GM03348 (cell line): ENCODE measurements around the gene SHISA4.
A peak's percentile ranks its signal among the peaks of the same experiment; 100 is the strongest.
"Not testable (repeated sequence)": the region's sequence is repeated elsewhere in the genome, so short reads cannot be mapped to it uniquely, and the experiment has no call there.

Source experiments
- DNase-seq: peaks from one replicate; pipeline ENCODE4 v3.0.0; 2012; ENCODE audit warnings: low spot score

Gene SHISA4

DNA sequence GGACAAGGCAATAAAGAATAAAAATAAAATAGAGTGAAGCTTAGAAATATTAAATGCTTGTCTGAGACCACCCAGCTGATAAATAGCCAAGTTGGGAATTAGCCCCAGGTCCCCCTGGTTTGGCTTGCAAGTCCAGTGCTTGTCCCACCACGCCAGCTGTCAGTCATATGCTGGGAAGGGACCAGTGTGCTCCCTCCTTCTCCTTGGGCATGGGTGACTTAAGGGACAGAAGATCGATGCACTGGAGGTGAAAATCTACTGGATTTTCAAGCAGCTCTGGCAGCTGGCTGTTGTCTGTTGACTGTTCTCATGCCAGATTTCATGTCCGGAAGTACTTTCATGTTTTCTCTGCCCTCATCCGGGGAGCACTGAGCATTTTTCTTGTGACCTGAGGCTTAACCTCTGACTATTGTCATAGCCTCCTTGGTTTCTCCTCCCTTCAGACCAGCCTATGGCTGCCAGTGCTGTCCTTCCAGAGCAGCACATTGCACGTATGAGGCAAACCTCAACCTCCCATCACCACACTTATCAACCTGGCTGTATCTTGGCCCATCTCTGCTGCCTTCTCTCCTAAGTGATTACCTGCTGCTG is 45.2 kb downstream of the SHISA4 start:
- no peak for DNase-seq

- DNase-seq = peak; percentile 76
These were observed 49.0 kb downstream of the SHISA4 start for GRCh38 chr1:201937624-201938213.

GRCh38 chr1:201938440-201939035 is 49.8 kb downstream of the SHISA4 start:
- DNase-seq = no peak

DNA sequence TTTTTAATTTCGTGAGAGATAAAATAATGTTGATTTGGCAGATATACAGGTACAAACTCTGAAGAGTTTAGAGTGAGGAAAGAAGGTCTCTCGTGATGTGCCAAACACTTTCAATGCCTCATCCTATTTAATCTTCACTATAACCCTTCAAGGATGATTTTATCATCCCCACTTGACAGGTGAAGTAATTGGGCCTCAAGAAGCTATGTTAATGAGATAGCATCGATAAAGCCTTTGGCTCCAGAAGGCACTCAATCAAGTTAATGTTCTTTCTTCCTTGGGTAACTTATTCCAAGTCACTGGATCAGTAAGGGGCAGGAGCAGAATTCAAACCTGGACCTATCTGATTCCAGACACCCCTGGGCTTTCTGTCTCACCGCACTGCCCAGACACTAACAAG is 50.5 kb downstream of the SHISA4 start:
- DNase-seq = no peak

DNA sequence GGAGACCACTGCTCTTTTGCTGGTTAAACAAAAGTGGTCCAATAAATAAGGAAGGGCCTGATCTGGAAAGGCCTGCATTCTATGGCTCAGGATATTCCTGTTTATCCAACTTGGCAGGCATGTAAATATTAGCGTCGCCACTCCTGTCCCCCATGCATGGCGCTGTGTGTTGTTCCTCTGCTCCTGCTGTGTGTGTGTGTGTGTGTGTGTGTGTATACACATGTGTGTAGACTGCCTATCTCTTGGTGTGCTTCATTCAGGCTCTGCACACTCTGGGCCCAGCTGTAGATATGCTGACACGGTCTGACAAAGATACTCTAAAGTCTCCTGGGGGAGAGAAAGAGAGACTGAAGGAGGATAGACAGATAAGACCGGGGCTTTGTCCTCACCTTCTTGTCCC is 50.9 kb downstream of the SHISA4 start:
- DNase-seq = no peak

GRCh38 chr1:201940316-201940715 is 51.6 kb downstream of the SHISA4 start:
- DNase-seq = not testable (repeated sequence)

DNA sequence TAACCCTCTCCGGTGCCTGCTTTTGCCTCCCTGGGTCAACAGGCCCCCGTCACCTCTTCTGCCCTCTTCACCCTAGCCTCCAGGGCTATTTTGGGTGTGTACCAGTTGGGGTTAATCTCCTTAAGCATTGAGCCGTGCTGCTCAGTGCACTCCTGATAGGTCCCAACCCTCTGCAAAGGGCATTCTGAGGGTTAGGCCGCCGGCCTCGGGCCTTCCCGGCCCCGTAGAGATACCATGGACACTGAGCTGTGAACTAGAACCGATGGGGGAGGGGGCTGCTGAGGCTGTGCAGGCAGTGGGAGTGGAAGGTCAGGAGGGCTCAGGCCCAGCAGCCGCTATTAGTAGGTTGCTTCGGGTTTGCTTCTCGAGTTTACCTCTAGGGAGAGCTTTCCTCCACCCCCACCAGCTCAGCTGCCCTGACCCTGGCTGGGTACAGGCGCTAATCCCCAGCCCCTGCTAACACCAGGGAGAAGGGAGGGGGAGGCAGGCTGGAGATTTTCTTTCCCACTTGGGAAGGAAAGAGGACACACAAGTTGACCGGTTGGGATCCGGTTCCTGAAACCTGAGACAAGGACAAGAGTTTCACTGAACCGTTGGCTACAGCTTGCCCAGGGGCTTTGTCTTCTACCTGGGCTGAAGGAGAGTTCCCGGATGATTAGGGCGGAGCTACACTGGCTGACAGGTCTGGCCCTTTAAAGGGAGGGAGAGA is 52.9 kb downstream of the SHISA4 start:
- no peak for DNase-seq

DNA sequence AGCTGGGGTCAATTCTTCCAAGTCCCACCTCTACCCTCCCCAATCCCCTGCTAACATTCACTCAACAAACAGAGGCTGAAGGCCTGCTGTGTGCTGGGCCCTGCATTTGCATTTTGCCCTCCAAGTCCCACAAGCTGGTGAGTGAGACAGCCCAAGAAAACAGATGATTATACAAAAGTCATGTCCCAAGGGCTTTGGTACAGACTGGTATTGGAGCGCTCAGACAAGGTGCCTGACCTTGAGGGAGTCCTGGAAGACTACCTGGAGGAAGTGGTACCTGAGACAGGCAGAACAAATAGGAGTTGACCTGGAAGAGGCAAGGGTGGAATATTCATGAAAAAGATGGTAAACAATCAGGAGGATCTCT is 53.4 kb downstream of the SHISA4 start:
- no peak for DNase-seq
